ENCODE measurements around the gene KCNK7. TPM values are rescaled to one million over a fixed set of nuclear protein-coding genes. Genes with fewer than 3 reads are reported as not detected.
A peak's percentile ranks its signal among the peaks of the same experiment; 100 is the strongest.

Gene KCNK7
- total RNA-seq, 2 donors from 2014 or later: 0.66 to 1.0 TPM

DNA sequence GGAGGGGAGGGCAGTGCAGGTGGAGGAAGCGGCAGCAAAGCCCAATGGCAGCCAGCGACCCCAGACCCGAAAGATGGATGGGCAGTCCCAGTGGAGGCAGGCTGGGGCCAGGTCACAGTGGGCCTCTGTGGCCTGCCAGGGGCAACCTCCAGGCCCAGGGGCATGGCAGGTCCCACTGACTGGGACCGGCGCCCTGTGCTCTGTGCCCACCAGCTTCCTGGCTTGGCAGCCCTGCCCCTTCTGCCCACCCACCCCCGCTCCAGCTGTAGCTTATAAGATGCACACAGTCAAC lies 4.3 kb upstream of the KCNK7 start:
- intact Hi-C loops (cut with DNase I): no loop called here
- H3K4me3 ChIP-seq: no peak overlapping the region
- H3K9me3 ChIP-seq: no peaks in the 10 kb centered on the region
- TF ChIP-seq, protein P1, sequence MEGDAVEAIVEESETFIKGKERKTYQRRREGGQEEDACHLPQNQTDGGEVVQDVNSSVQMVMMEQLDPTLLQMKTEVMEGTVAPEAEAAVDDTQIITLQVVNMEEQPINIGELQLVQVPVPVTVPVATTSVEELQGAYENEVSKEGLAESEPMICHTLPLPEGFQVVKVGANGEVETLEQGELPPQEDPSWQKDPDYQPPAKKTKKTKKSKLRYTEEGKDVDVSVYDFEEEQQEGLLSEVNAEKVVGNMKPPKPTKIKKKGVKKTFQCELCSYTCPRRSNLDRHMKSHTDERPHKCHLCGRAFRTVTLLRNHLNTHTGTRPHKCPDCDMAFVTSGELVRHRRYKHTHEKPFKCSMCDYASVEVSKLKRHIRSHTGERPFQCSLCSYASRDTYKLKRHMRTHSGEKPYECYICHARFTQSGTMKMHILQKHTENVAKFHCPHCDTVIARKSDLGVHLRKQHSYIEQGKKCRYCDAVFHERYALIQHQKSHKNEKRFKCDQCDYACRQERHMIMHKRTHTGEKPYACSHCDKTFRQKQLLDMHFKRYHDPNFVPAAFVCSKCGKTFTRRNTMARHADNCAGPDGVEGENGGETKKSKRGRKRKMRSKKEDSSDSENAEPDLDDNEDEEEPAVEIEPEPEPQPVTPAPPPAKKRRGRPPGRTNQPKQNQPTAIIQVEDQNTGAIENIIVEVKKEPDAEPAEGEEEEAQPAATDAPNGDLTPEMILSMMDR (IDR thresholded peaks at IDR 0.05): no peak
- TF ChIP-seq POLR2A (IDR thresholded peaks at IDR 0.05): no peak
- WGBS, 2 donors: 92% methylated on average over 6 of the region's 6 CpGs; no CpG with 5 or more reads in 1 of the 2 donors
- no peaks in the 10 kb centered on the region for H3K4me1 ChIP-seq
- DNase-seq (no peak), ATAC-seq (no peak)
- no peaks in the 10 kb centered on the region for H3K27me3 ChIP-seq
- no peak overlapping the region for H3K27ac ChIP-seq
- peaks cover 11 to 17% of the 10 kb centered on the region in 2 donors for H3K36me3 ChIP-seq (replicated peaks in 1 of 2; ENCODE audit: insufficient read depth in 1 of 2, low read depth in 2 of 2)

DNA sequence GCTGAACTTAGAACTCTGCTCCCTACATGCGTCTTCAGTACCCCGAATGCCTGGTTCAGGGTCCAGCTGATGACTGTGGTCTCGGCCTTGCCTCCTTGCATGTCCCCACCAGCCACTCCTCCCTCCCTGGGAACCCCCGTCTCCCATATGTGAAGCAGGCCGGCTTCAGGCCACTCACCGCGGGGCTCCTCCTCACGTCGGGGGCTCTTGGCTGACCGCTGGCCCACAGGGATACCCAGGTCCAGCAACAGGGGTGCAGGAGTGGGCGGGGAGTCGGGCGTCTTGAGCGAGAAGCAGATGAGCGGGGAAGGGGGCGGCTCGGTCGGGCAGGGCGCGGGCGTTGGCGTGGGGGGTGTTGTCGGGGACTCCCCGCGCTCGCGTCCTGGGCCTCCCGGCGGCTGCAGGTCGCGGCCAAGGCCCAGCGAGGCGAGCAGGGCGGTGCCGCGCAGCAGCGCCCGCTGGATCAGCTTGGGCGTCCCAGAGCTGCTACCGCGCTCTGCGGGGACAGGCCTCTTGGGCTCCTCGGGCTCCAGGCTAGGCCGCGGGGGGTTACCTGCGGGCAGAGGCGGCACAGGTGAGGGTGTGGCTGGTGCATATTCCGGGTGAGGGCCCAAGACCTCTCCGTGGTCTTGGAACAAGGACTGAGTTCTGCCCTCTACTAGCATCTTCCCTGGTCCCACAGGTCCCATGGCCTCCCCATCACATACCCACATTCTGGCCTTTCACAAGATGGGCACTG lies 3.8 kb upstream of the KCNK7 start:
- TF ChIP-seq, protein P1 (IDR thresholded peaks at IDR 0.05): no peak
- TF ChIP-seq POLR2A (IDR thresholded peaks at IDR 0.05): no peak
- intact Hi-C loops (cut with DNase I): no loop called here
- Histone ChIP-seq H3K36me3 (replicated peaks in 1 of 2; ENCODE audit: insufficient read depth in 1 of 2, low read depth in 2 of 2) (peaks cover 6 to 12% of the 10 kb centered on the region in 2 donors), H3K27me3 (no peaks in the 10 kb centered on the region), H3K4me3 (no peak overlapping the region), H3K4me1 (no peaks in the 10 kb centered on the region), H3K27ac (no peak overlapping the region), H3K9me3 (no peaks in the 10 kb centered on the region)
- ATAC-seq (no peak), DNase-seq (no peak)
- WGBS, 2 donors: 91 to 92% methylated on average over 31 to 38 of the region's 49 CpGs

DNA sequence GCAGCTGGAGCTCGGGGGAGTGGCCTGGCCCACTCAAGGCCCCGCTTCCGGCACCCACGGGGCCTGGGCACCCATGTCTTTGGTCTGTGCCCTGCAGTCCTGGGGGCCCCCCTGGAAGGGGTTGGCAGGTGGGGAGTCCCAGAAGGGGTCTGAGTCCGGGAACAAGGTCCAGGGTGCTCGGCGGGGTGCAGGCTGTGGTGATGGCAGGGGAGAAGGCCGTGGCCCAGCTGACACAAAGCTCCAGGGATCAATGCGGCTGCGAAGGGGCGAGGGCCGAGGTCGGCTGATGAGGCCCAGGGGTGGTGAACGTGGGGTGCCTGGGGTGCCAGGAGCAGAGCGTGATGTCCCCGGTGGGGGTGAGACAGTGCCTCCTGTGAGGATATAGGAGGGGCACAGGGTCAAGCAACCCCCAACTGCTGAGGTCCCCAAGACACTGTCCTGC lies 2.7 kb upstream of the KCNK7 start:
- Histone ChIP-seq H3K4me1 (peaks cover 4% of the 10 kb centered on the region), H3K4me3 (no peak overlapping the region), H3K27ac (no peak overlapping the region), H3K9me3 (no peaks in the 10 kb centered on the region), H3K36me3 (replicated peaks in 1 of 2; ENCODE audit: insufficient read depth in 1 of 2, low read depth in 2 of 2) (peaks cover 0 to 10% of the 10 kb centered on the region in 2 donors), H3K27me3 (no peaks in the 10 kb centered on the region)
- intact Hi-C loops (cut with DNase I): no loop called here
- 94 to 97% methylated on average over 12 to 15 of the region's 16 CpGs for WGBS, 2 donors
- no peak for DNase-seq
- TF ChIP-seq POLR2A (IDR thresholded peaks at IDR 0.05): no peak
- TF ChIP-seq, protein P1 (IDR thresholded peaks at IDR 0.05): no peak
- no peak for ATAC-seq

DNA sequence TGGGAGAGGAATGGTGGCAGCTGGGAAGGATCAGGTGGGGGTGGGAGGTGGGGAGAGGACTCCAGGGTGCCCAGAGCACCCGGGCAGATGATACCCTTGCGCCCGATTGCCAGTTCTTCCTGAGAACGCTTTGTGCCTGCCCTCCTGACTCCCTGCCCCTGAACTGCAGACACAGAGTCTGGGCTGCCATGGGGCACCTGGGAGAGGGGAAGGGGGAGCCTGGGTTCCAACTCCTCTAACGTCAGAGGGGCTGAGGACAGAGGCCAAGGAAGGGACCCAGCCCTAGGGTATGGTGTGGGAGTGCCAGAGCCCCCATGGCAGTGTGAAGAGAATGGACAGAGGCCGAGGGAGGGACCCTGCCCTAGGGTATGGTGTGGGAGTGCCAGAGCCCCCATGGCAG lies 920 bp upstream of the KCNK7 start:
- 69 to 83% methylated on average over 6 of the region's 6 CpGs for WGBS, 2 donors
- no peak overlapping the region for H3K27ac ChIP-seq
- TF ChIP-seq POLR2A (IDR thresholded peaks at IDR 0.05): no peak
- TF ChIP-seq, protein P1 (IDR thresholded peaks at IDR 0.05): no peak
- DNase-seq: peak in 1 of 4 donors; percentile 11
- H3K4me1 ChIP-seq: peaks cover 17% of the 10 kb centered on the region
- H3K27me3 ChIP-seq: no peaks in the 10 kb centered on the region
- no peak for ATAC-seq
- no peaks in the 10 kb centered on the region for H3K9me3 ChIP-seq
- H3K4me3 ChIP-seq: no peak overlapping the region
- intact Hi-C loops (cut with DNase I): no loop called here
- H3K36me3 ChIP-seq (replicated peaks in 1 of 2; ENCODE audit: insufficient read depth in 1 of 2, low read depth in 2 of 2): peaks cover 0 to 10% of the 10 kb centered on the region in 2 donors

DNA sequence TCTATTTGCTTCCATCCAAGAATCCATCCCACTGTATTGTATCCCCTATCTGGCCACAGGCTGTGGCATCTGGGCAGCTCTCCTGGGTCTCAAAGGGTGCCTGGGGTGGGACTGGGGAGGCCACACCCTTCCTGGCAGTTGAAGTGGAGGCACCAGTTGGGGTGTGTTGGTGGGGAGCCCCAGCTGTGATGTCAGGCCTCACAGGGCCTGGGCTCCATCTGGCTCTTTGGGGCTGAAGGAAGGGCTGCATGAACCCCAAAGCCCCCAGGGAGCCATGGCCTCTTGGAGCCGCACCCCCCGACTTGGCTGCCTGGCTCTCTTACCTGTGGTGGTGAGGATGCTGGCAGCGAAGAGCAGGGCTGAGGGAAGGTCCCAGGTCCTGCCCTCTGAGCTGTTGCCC lies 469 bp downstream of the KCNK7 start:
- Histone ChIP-seq H3K36me3 (replicated peaks in 1 of 2; ENCODE audit: insufficient read depth in 1 of 2, low read depth in 2 of 2) (peaks cover 0 to 10% of the 10 kb centered on the region in 2 donors), H3K27ac (no peak overlapping the region), H3K4me1 (peaks cover 17% of the 10 kb centered on the region), H3K27me3 (no peaks in the 10 kb centered on the region), H3K4me3 (no peak overlapping the region), H3K9me3 (no peaks in the 10 kb centered on the region)
- WGBS, 2 donors: 73 to 76% methylated on average over 2 to 3 of the region's 3 CpGs
- no peak for TF ChIP-seq POLR2A (IDR thresholded peaks at IDR 0.05)
- TF ChIP-seq, protein P1 (IDR thresholded peaks at IDR 0.05): no peak
- intact Hi-C loops (cut with DNase I): no loop called here
- DNase-seq (no peak), ATAC-seq (no peak)

Data from body of pancreas (tissue), 4 donors.